ENCODE data around the gene PIEZO2.
"Not testable (repeated sequence)": the region's sequence is repeated elsewhere in the genome, so short reads cannot be mapped to it uniquely, and the experiment has no call there.

PIEZO2 gene

GRCh38 chr18:10919851-10920250, 229.5 kb downstream of the PIEZO2 start:
- no peaks in the 10 kb centered on the region for H4K20me1 ChIP-seq (ENCODE audit: low read depth, low read length)
- no peak overlapping the region for H2AFZ ChIP-seq (ENCODE audit: low read depth, low read length, severe bottlenecking)
- H3K4me3 ChIP-seq (ENCODE audit: insufficient read depth, low read length, poor library complexity, severe bottlenecking), result no peak overlapping the region
- H3F3A ChIP-seq (ENCODE audit: insufficient read depth), result no peaks in the 10 kb centered on the region
- H3K36me3 ChIP-seq (ENCODE audit: low read length), result no peaks in the 10 kb centered on the region
- H3K4me2 ChIP-seq (ENCODE audit: low read depth, low read length, poor library complexity, severe bottlenecking), result no peak overlapping the region
- H3K9me2 ChIP-seq (replicated peaks; ENCODE audit: insufficient read depth, low read length), result no peaks in the 10 kb centered on the region
- no peaks in the 10 kb centered on the region for H3K9me3 ChIP-seq (ENCODE audit: insufficient read depth, low read length)
- no peak overlapping the region for H3K27ac ChIP-seq (ENCODE audit: low read depth, low read length)
- H3K79me2 ChIP-seq (ENCODE audit: insufficient read depth, low read length), result no peaks in the 10 kb centered on the region
- no peak overlapping the region for H3K9ac ChIP-seq (ENCODE audit: low read length)
- TF ChIP-seq, protein P1, sequence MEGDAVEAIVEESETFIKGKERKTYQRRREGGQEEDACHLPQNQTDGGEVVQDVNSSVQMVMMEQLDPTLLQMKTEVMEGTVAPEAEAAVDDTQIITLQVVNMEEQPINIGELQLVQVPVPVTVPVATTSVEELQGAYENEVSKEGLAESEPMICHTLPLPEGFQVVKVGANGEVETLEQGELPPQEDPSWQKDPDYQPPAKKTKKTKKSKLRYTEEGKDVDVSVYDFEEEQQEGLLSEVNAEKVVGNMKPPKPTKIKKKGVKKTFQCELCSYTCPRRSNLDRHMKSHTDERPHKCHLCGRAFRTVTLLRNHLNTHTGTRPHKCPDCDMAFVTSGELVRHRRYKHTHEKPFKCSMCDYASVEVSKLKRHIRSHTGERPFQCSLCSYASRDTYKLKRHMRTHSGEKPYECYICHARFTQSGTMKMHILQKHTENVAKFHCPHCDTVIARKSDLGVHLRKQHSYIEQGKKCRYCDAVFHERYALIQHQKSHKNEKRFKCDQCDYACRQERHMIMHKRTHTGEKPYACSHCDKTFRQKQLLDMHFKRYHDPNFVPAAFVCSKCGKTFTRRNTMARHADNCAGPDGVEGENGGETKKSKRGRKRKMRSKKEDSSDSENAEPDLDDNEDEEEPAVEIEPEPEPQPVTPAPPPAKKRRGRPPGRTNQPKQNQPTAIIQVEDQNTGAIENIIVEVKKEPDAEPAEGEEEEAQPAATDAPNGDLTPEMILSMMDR (IDR thresholded peaks at IDR 0.05; ENCODE audit: insufficient read depth, low read length, poor library complexity, severe bottlenecking), result no peak
- no peak for TF ChIP-seq EZH2phosphoT487 (conservative IDR thresholded peaks at IDR 0.05; ENCODE audit: low read length)
- H3K27me3 ChIP-seq (ENCODE audit: low read length), result no peaks in the 10 kb centered on the region

DNA sequence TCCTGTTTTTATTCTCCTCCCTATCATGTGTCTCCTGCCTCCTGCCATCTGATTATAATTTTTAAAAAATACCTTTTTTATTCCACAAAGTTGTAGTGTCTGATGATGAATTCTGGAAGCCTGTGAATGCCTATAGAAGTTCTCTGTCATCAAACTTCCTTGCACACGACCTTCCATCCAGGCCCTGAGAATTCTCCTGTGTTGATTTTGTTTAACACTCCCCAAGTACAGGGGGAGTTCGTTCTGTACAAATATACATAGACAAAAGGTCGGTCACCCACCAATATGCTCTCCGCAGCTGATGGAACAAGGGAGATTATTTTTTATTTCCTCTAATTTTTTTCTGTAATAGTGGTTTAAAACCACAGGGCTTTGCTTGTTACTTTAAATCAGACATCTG, 232.5 kb downstream of the PIEZO2 start:
- Histone ChIP-seq H4K20me1 (ENCODE audit: low read depth, low read length) (no peaks in the 10 kb centered on the region), H3K27ac (ENCODE audit: low read depth, low read length) (no peak overlapping the region), H3K4me3 (ENCODE audit: insufficient read depth, low read length, poor library complexity, severe bottlenecking) (no peak overlapping the region), H3K27me3 (ENCODE audit: low read length) (no peaks in the 10 kb centered on the region), H3K79me2 (ENCODE audit: insufficient read depth, low read length) (no peaks in the 10 kb centered on the region), H3F3A (ENCODE audit: insufficient read depth) (no peaks in the 10 kb centered on the region), H3K9me3 (ENCODE audit: insufficient read depth, low read length) (no peaks in the 10 kb centered on the region), H3K9ac (ENCODE audit: low read length) (no peak overlapping the region), H3K4me2 (ENCODE audit: low read depth, low read length, poor library complexity, severe bottlenecking) (no peak overlapping the region), H3K9me2 (replicated peaks; ENCODE audit: insufficient read depth, low read length) (no peaks in the 10 kb centered on the region), H2AFZ (ENCODE audit: low read depth, low read length, severe bottlenecking) (no peak overlapping the region), H3K36me3 (ENCODE audit: low read length) (no peaks in the 10 kb centered on the region)
- TF ChIP-seq, protein P1 (IDR thresholded peaks at IDR 0.05; ENCODE audit: insufficient read depth, low read length, poor library complexity, severe bottlenecking), result no peak
- no peak for TF ChIP-seq EZH2phosphoT487 (conservative IDR thresholded peaks at IDR 0.05; ENCODE audit: low read length)

DNA sequence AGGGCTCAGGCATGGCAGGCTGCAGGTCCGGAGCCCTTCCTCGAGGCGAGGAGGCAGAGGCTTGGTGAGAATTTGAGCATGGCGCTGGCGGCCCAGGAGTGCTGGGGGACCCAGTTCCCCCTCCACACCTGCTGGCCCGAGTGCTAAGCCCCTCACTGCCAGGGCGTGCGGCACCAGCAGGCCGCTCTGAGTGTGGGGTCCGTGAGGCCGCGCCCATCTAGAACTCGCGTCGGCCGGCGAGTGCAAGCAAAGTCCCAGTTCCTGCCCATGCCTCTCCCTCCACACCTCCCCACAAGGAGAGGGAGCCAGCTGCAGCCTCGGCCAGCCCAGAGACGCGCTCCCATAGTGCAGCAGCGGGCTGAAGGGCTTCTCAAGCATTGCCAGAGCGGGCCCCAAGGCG, 233.0 kb downstream of the PIEZO2 start:
- no peak overlapping the region for H3K4me2 ChIP-seq (ENCODE audit: low read depth, low read length, poor library complexity, severe bottlenecking)
- H3K79me2 ChIP-seq (ENCODE audit: insufficient read depth, low read length), result no peaks in the 10 kb centered on the region
- H2AFZ ChIP-seq (ENCODE audit: low read depth, low read length, severe bottlenecking), result no peak overlapping the region
- H3F3A ChIP-seq (ENCODE audit: insufficient read depth), result no peaks in the 10 kb centered on the region
- no peaks in the 10 kb centered on the region for H3K36me3 ChIP-seq (ENCODE audit: low read length)
- H3K27me3 ChIP-seq (ENCODE audit: low read length), result no peaks in the 10 kb centered on the region
- TF ChIP-seq EZH2phosphoT487 (conservative IDR thresholded peaks at IDR 0.05; ENCODE audit: low read length), result no peak
- TF ChIP-seq, protein P1 (IDR thresholded peaks at IDR 0.05; ENCODE audit: insufficient read depth, low read length, poor library complexity, severe bottlenecking), result no peak
- no peak overlapping the region for H3K27ac ChIP-seq (ENCODE audit: low read depth, low read length)
- H4K20me1 ChIP-seq (ENCODE audit: low read depth, low read length), result no peaks in the 10 kb centered on the region
- no peaks in the 10 kb centered on the region for H3K9me2 ChIP-seq (replicated peaks; ENCODE audit: insufficient read depth, low read length)
- H3K9me3 ChIP-seq (ENCODE audit: insufficient read depth, low read length), result no peaks in the 10 kb centered on the region
- no peak overlapping the region for H3K4me3 ChIP-seq (ENCODE audit: insufficient read depth, low read length, poor library complexity, severe bottlenecking)
- H3K9ac ChIP-seq (ENCODE audit: low read length), result no peak overlapping the region

GRCh38 chr18:10915748-10916147, 233.6 kb downstream of the PIEZO2 start:
- H3K9me3 ChIP-seq (ENCODE audit: insufficient read depth, low read length); H3K4me2 ChIP-seq (ENCODE audit: low read depth, low read length, poor library complexity, severe bottlenecking); H3K9ac ChIP-seq (ENCODE audit: low read length); H3K4me3 ChIP-seq (ENCODE audit: insufficient read depth, low read length, poor library complexity, severe bottlenecking); H3K36me3 ChIP-seq (ENCODE audit: low read length); H3K27me3 ChIP-seq (ENCODE audit: low read length); H3K9me2 ChIP-seq (replicated peaks; ENCODE audit: insufficient read depth, low read length); H4K20me1 ChIP-seq (ENCODE audit: low read depth, low read length); H3K27ac ChIP-seq (ENCODE audit: low read depth, low read length); H3K79me2 ChIP-seq (ENCODE audit: insufficient read depth, low read length); H2AFZ ChIP-seq (ENCODE audit: low read depth, low read length, severe bottlenecking); H3F3A ChIP-seq (ENCODE audit: insufficient read depth): not testable (repeated sequence)

DNA sequence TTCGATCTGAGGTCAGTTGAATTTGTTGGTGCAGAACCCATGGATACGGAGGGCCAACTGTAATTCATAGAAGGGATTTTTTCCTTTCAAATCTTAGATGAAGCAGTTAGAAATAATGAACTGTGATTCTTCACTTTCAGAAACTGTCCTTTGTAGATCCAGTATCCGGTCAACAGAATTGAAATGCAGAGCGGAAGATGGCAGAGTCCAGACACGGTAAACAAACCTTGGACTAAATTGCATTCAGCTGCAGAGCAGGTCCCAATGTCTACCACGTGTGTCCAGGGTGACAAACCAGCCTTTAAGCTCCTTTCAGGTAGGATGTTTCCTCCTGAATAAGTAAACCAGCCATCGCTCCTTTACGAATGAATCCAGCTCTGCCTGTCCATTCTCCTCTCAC, 234.8 kb downstream of the PIEZO2 start:
- H3K27ac ChIP-seq (ENCODE audit: low read depth, low read length); H3K27me3 ChIP-seq (ENCODE audit: low read length); H3K4me3 ChIP-seq (ENCODE audit: insufficient read depth, low read length, poor library complexity, severe bottlenecking); H3K79me2 ChIP-seq (ENCODE audit: insufficient read depth, low read length); H3K9me3 ChIP-seq (ENCODE audit: insufficient read depth, low read length); H3K36me3 ChIP-seq (ENCODE audit: low read length); H3F3A ChIP-seq (ENCODE audit: insufficient read depth); H2AFZ ChIP-seq (ENCODE audit: low read depth, low read length, severe bottlenecking); H3K9me2 ChIP-seq (replicated peaks; ENCODE audit: insufficient read depth, low read length); H3K9ac ChIP-seq (ENCODE audit: low read length); H3K4me2 ChIP-seq (ENCODE audit: low read depth, low read length, poor library complexity, severe bottlenecking); H4K20me1 ChIP-seq (ENCODE audit: low read depth, low read length): not testable (repeated sequence)

Data from SU-DHL-6 (cell line).